ENCODE data around the gene GRB10. TPM values are rescaled to one million over a fixed set of nuclear protein-coding genes. Genes with fewer than 3 reads are reported as not detected.
"Not testable (repeated sequence)": the region's sequence is repeated elsewhere in the genome, so short reads cannot be mapped to it uniquely, and the experiment has no call there.

Gene GRB10
- total RNA-seq, 8 experiments from 2014 or later: 14.7 to 38.6 (median 30.9) TPM

DNA sequence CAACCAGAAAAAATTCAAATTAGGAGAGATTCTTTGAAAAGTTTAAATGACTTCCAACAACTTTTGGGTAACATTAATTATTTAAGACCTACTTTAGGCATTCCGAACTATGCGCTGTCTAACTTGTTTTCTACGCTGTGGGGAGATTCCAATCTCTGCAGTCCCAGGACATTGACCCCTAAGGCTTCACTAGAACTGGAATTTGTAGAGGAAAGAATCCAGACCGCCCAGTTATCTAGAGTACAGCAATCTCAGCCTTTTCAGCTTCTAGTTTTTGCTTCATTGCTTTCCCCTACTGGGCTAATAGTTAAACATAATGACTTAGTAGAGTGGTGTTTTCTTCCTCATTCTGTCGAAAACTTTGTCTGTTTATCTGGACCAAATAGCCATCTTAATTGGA, 202.6 kb downstream of the GRB10 start:
- 20 to 100% (median 65%) methylated on average over 1 to 5 of the region's 5 CpGs; no CpG with 5 or more reads in 1 of the 10 experiments for WGBS, 10 experiments
- in situ Hi-C loops (cut with MboI; ENCODE audit: low pct_unique_long_range_greater_than_20kb in 2 of 9, low sequenced_read_pairs in 9 of 9, unreplicated experiment in 9 of 9): no loop called here
- H3K27ac ChIP-seq: no peak overlapping the region
- no peaks in the 10 kb centered on the region for H3K4me1 ChIP-seq (replicated peaks in 1 of 2)
- no peak overlapping the region for H3K4me3 ChIP-seq
- ATAC-seq (replicated peaks in 6 of 8): no peak

- in situ Hi-C loops (cut with MboI; ENCODE audit: low pct_unique_long_range_greater_than_20kb in 2 of 9, low sequenced_read_pairs in 9 of 9, unreplicated experiment in 9 of 9); H3K4me1 ChIP-seq (replicated peaks in 1 of 2); H3K4me3 ChIP-seq; H3K27ac ChIP-seq; ATAC-seq (replicated peaks in 6 of 8): not testable (repeated sequence)
- WGBS, 10 experiments: 74 to 100% (median 80%) methylated on average over 2 to 4 of the region's 4 CpGs; no CpG with 5 or more reads in 3 of the 10 experiments
Observed at GRCh38 chr7:50578105-50578504, 204.6 kb downstream of the GRB10 start.

DNA sequence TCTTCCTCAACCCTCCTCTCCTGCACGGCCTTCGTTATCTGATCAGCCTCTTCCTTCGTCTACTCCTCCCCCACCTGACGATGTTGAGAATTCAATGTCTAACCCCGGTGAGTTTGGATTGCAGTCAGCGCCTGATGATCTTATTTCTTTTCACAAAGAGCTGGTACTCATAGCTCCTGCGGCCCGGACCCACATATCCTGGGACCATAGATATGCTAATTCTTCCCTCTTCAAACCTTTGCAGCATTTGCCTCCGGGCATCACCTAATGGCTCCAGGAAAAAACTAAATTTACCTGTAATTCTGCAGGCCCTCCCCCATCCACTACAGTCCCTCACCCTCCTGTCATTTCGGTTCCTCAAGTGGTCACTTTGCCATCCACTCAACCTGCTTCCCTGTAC, 205.1 kb downstream of the GRB10 start:
- Histone ChIP-seq H3K4me3 (no peak overlapping the region), H3K27ac (no peak overlapping the region), H3K4me1 (replicated peaks in 1 of 2) (no peaks in the 10 kb centered on the region)
- WGBS, 10 experiments: 33 to 100% (median 73%) methylated on average over 2 to 9 of the region's 10 CpGs
- no peak for ATAC-seq (replicated peaks in 6 of 8)
- in situ Hi-C loops (cut with MboI; ENCODE audit: low pct_unique_long_range_greater_than_20kb in 2 of 9, low sequenced_read_pairs in 9 of 9, unreplicated experiment in 9 of 9): no loop called here

- H3K4me3 ChIP-seq; H3K4me1 ChIP-seq (replicated peaks in 1 of 2); ATAC-seq (replicated peaks in 6 of 8); in situ Hi-C loops (cut with MboI; ENCODE audit: low pct_unique_long_range_greater_than_20kb in 2 of 9, low sequenced_read_pairs in 9 of 9, unreplicated experiment in 9 of 9); H3K27ac ChIP-seq: not testable (repeated sequence)
- 80 to 94% methylated on average over 1 to 3 of the region's 6 CpGs; no CpG with 5 or more reads in 8 of the 10 experiments for WGBS, 10 experiments
Observed at GRCh38 chr7:50576388-50576787, 206.3 kb downstream of the GRB10 start.

DNA sequence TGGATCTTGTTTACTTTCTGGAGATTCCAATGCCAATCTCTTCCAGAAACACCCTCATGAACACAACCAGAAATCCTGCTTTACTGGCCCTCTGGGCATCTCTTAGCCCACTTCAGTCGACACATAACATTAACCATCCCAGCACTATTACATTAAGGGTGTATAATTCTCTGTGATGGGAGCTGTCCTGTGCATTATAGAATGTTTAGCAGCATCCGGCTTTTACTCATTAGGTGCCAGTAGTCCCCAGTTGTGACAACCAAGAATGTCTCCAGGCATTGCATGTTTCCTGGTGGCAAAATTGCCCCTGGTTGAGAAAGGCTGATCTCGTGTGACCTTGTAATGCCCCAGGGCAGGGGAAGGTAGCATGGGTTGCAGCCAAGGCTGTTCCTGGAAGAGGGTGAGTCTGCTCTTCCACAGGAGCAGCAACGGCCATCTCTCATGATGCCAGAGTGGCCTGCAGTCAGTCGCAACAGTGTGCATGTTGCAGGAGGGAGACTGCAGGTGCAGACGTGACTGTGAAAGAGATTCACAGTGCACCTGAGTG, 214.9 kb downstream of the GRB10 start:
- in situ Hi-C loops (cut with MboI; ENCODE audit: low pct_unique_long_range_greater_than_20kb in 2 of 9, low sequenced_read_pairs in 9 of 9, unreplicated experiment in 9 of 9): no loop called here
- WGBS, 10 experiments: 0 to 70% (median 58%) methylated on average over 1 to 3 of the region's 6 CpGs; no CpG with 5 or more reads in 3 of the 10 experiments
- Histone ChIP-seq H3K4me3 (no peak overlapping the region), H3K4me1 (replicated peaks in 1 of 2) (no peaks in the 10 kb centered on the region), H3K27ac (no peak overlapping the region)
- ATAC-seq (replicated peaks in 6 of 8): no peak

DNA sequence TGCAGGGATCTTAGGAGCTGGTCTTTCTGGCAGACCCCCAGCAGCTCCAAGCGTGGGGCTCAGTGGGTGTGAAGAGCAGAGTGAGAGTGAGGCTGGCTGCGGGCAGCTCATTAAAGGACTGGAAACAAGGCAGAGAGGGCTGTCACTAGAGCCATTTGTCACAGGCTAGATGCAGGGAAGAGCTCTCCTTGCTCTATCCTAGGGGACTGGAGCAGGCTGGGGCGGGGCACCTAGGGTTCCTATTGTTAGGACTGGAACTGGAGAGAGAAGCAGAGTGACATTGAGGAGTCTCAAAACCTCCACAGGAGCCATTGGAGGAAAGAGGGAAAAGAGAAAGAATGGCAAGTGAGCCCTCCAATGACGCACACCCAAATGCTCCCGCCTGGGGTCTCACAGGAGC, 216.7 kb downstream of the GRB10 start:
- H3K4me1 ChIP-seq (replicated peaks in 1 of 2): peaks cover 0 to 10% of the 10 kb centered on the region in 2 donors
- no peak overlapping the region for H3K4me3 ChIP-seq
- no peak overlapping the region for H3K27ac ChIP-seq
- in situ Hi-C loops (cut with MboI; ENCODE audit: low pct_unique_long_range_greater_than_20kb in 2 of 9, low sequenced_read_pairs in 9 of 9, unreplicated experiment in 9 of 9): no loop called here
- peak in 2 of 8 experiments; percentile 43 to 46 for ATAC-seq (replicated peaks in 6 of 8)
- 38 to 100% (median 54%) methylated on average over 2 to 3 of the region's 5 CpGs; no CpG with 5 or more reads in 4 of the 10 experiments for WGBS, 10 experiments

DNA sequence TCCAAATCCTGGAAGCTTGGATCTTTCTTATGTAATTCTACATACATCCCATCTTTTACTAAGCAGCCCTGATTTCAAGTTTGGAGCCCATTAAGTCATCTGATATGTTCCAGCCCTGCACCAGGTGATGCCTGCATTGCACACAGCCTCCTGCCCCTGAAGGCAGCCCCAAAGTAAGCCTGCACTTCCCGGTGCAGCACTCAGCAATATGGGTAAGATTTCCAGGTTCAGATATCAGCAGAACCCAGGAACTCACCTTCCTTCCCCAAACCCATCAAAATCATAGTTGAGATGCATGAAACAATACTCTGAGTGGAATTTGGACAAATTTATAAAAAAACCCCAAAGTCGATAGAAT, 217.2 kb downstream of the GRB10 start:
- WGBS, 10 experiments: 0 to 83% (median 40%) methylated on average over 1 to 2 of the region's 2 CpGs; no CpG with 5 or more reads in 2 of the 10 experiments
- ATAC-seq (replicated peaks in 6 of 8): no peak
- H3K4me3 ChIP-seq: no peak overlapping the region
- H3K27ac ChIP-seq: no peak overlapping the region
- in situ Hi-C loops (cut with MboI; ENCODE audit: low pct_unique_long_range_greater_than_20kb in 2 of 9, low sequenced_read_pairs in 9 of 9, unreplicated experiment in 9 of 9): no loop called here
- peaks cover 2 to 13% of the 10 kb centered on the region in 2 donors for H3K4me1 ChIP-seq (replicated peaks in 1 of 2)

DNA sequence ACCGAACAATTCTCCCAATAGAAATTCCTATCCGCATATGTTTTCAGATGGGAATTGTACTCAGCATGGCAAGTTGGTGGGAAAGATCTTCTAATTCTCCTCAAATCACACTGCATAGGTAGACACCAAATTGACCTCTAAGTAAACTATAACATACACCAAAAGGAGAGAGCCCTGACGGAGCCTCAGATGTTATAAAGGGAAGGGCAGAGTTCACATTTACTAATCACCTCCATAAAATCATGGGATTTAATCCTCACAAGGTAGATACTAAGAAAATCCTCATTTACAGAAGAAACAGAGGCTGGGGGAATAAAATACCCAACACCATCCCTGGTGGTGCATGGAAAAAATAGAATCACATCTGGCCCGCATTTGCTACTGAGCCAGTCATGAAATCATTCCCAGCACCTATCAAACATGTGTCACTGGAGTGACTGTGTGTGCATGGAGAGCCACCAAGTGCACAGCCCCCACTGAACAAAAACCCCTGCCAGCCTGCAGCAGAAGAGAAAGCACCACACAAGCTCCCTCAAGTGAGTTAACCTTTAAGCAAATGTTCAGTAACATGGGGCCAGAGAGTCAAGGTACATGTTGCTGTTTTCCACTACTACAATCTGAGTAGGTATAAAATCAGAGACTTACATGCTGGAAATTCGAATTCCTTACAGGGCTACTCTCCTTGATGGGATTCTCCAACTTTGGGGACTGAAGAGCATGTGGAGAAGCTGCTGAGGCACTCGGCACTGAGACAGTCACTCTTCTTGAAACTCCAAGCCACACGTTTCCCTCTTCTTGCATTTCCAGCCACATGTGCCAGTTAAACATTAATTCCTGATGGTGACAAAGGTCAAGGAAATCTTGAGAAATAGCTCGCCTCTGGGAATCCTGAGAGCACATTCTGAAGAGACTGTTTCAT, 217.8 kb downstream of the GRB10 start, which contains the start of gene DDC:
Gene DDC (minus strand): TSS at position 766 of the 919 bp plus-strand sequence. CDS start 21,320 bp downstream, outside the sequence.
- in situ Hi-C loops (cut with MboI; ENCODE audit: low pct_unique_long_range_greater_than_20kb in 2 of 9, low sequenced_read_pairs in 9 of 9, unreplicated experiment in 9 of 9): no loop called here
- ATAC-seq (replicated peaks in 6 of 8): no peak
- H3K4me3 ChIP-seq: no peak within 1 kb of the TSS
- H3K27ac ChIP-seq: no peak within 1 kb of the TSS
- H3K4me1 ChIP-seq (replicated peaks in 1 of 2): peaks cover 2 to 17% of the 10 kb centered on the region in 2 donors
- WGBS, 10 experiments: 20 to 95% (median 60%) methylated on average over 2 to 7 of the region's 8 CpGs

DNA sequence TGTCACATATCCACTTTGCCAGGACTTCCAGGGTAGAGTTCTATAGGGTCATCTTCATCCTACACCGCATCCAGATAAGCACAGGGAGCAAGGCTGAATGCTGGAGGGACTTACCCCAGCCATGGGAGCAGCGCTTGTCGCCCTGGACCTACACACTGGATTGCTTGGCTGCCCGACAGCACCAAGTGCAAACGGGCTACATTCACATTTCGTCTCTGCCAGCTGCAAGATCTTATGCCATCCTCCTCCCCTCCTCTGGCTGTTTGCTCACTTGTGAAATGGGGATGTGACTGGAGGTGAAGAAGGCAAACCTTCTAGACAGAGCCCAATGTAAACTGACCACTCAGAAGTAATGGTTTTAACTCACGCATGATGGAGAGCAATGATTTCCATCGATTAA, 218.5 kb downstream of the GRB10 start:
- 20 to 100% (median 91%) methylated on average over 1 to 7 of the region's 8 CpGs for WGBS, 10 experiments
- in situ Hi-C loops (cut with MboI; ENCODE audit: low pct_unique_long_range_greater_than_20kb in 2 of 9, low sequenced_read_pairs in 9 of 9, unreplicated experiment in 9 of 9): no loop called here
- Histone ChIP-seq H3K4me3 (no peak overlapping the region), H3K4me1 (replicated peaks in 1 of 2) (peaks cover 2 to 17% of the 10 kb centered on the region in 2 donors), H3K27ac (no peak overlapping the region)
- ATAC-seq (replicated peaks in 6 of 8): no peak

DNA sequence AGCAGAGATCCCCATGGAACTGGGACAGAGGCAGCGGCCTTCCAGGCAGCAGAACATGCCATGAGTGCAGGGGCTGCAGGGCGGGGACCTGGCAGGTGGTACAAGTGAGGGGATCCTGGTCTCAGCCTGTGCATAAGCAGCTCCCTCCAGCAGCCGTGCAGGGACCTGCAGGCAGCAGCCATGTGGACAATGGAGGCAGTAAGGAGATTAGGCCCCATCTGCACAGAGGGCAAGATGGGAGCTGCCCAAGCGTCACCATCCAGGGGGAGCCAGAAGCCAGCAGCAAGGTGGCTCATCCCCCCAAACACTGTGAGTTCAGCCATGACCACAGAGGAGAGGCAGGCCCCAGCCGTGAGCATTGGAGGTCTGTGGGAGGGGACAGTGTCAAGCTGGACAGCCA, 220.6 kb downstream of the GRB10 start:
- ATAC-seq (replicated peaks in 6 of 8): peak in 1 of 8 experiments; percentile 9
- in situ Hi-C loops (cut with MboI; ENCODE audit: low pct_unique_long_range_greater_than_20kb in 2 of 9, low sequenced_read_pairs in 9 of 9, unreplicated experiment in 9 of 9): no loop called here
- H3K4me3 ChIP-seq: no peak overlapping the region
- WGBS, 10 experiments: 20 to 100% (median 82%) methylated on average over 1 to 2 of the region's 5 CpGs; no CpG with 5 or more reads in 7 of the 10 experiments
- H3K27ac ChIP-seq: no peak overlapping the region
- peaks cover 2 to 30% of the 10 kb centered on the region in 2 donors for H3K4me1 ChIP-seq (replicated peaks in 1 of 2)

DNA sequence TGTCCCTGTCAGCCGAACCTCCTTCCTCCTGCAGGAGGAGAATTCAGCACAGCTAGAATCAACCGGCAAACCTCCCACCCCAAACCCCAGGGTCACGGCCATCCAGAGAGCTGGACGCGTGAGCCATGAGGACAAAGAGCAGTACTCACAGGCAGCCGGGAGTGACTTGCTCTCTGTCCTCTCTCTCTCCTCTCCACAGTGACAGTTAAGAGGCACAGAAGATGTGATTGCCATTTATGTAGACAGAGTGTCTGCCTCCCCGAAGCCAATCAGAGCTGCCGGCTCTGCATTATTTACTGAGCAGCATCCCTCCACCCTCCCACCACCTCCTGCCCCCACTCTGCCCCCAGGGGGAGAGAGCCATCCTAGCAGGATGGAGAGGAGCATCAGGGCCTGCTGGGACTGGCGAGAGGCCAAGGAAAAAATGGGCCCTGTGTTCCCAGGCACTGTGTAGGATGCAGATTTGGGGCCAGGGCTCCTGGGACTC, 221.8 kb downstream of the GRB10 start:
- 0 to 57% (median 11%) methylated on average over 1 to 3 of the region's 9 CpGs; no CpG with 5 or more reads in 5 of the 10 experiments for WGBS, 10 experiments
- H3K27ac ChIP-seq: peak overlapping the region; percentile 45 to 47
- in situ Hi-C loops (cut with MboI; ENCODE audit: low pct_unique_long_range_greater_than_20kb in 2 of 9, low sequenced_read_pairs in 9 of 9, unreplicated experiment in 9 of 9): no loop called here
- peak overlapping the region in 2 of 5 donors; percentile 8 to 16 for H3K4me3 ChIP-seq
- ATAC-seq (replicated peaks in 6 of 8): peak in 6 of 8 experiments; percentile 13 to 95 (median 90)
- H3K4me1 ChIP-seq (replicated peaks in 1 of 2): peaks cover 6 to 34% of the 10 kb centered on the region in 2 donors

- 40 to 100% (median 91%) methylated on average over 1 to 3 of the region's 7 CpGs; no CpG with 5 or more reads in 2 of the 10 experiments for WGBS, 10 experiments
- H3K4me1 ChIP-seq (replicated peaks in 1 of 2): peaks cover 6 to 34% of the 10 kb centered on the region in 2 donors
- in situ Hi-C loops (cut with MboI; ENCODE audit: low pct_unique_long_range_greater_than_20kb in 2 of 9, low sequenced_read_pairs in 9 of 9, unreplicated experiment in 9 of 9): no loop called here
- ATAC-seq (replicated peaks in 6 of 8): no peak
- no peak overlapping the region for H3K4me3 ChIP-seq
- H3K27ac ChIP-seq: no peak overlapping the region
Observed at GRCh38 chr7:50559881-50560280, 222.8 kb downstream of the GRB10 start.
